GM12878 (cell line): ENCODE data around the gene CD63. TPM values are rescaled to one million over a fixed set of nuclear protein-coding genes. Genes with fewer than 3 reads are reported as not detected.

Source experiments
- ATAC-seq: fragments of 200-7000 bp; cut with Tn5 transposase; 3 replicates; pipeline ENCODE4 v1.9.1; 2020; ENCODE audit warnings: mild to moderate bottlenecking, moderate library complexity
- BruUV-seq: library from RNA; stranded (reverse); fragments of 400-500 nt; replicated peaks from 2 replicates; lab custom pipeline; 2021; lab: Mats Ljungman, UMichigan
- CTCF ChIA-PET: fragments of 300-600 bp; sonication (Branson Sonifier 250); formaldehyde crosslinking; extraction: SDS; loops from one replicate; lab custom pipeline; 2021; ENCODE audit warnings: inconsistent platforms; lab: Yijun Ruan, JAX
- POLR2A ChIA-PET: fragments of 350-600 bp; formaldehyde crosslinking; extraction: SDS; loops from one replicate; lab custom pipeline; 2021; ENCODE audit warnings: inconsistent platforms; lab: Charles Lee
- RAD21 ChIA-PET: fragments of 300-600 bp; sonication (Branson Sonifier 250); formaldehyde crosslinking; loops from one replicate; lab custom pipeline; 2023; ENCODE audit warnings: antibody characterized with exemption; ENCODE audit not compliant: unreplicated experiment; lab: Charles Lee
- SMC1A ChIA-PET: fragments of 300-600 bp; sonication (Branson Sonifier 250); formaldehyde crosslinking; loops from one replicate; lab custom pipeline; 2023; ENCODE audit not compliant: unreplicated experiment, uncharacterized antibody; lab: Charles Lee
- DNase-seq: peaks from one replicate; pipeline ENCODE4 v3.0.0-alpha.2; 2011; ENCODE audit warnings: low read depth, low spot score
- FAIRE-seq: peaks from 3 replicates; lab custom pipeline; 2011; peaks lifted over from hg19 to GRCh38; lab: Jason Lieb, UNC
- H2AFZ ChIP-seq: 2 replicates; pipeline ENCODE4 v1.6.0; 2011; ENCODE audit warnings: low read depth, low read length, control low read depth; ENCODE audit not compliant: control insufficient read depth
- H3K27ac ChIP-seq: 2 replicates; pipeline ENCODE4 v1.5.1; 2011; ENCODE audit warnings: control low read depth; ENCODE audit not compliant: control insufficient read depth, insufficient read depth
- H3K27me3 ChIP-seq, 2 experiments: replicated peaks in 1 of 2; 2 replicates each; pipeline versions ENCODE4 v1.6.0 to v1.6.1; 2011; ENCODE audit warnings: low read length in 1 of 2; ENCODE audit not compliant: control insufficient read depth in 2 of 2, insufficient read depth in 2 of 2
- H3K36me3 ChIP-seq, 2 experiments: 2 replicates each; pipeline ENCODE4 v1.5.1; 2011; ENCODE audit warnings: low read length in 1 of 2; ENCODE audit not compliant: control insufficient read depth in 2 of 2, insufficient read depth in 2 of 2
- H3K4me1 ChIP-seq: 2 replicates; pipeline ENCODE4 v1.6.1; 2011; ENCODE audit warnings: mild to moderate bottlenecking, low read length, moderate library complexity, mixed read lengths; ENCODE audit not compliant: control insufficient read depth, insufficient read depth
- H3K4me2 ChIP-seq: 2 replicates; pipeline ENCODE4 v1.6.0; 2011; ENCODE audit warnings: control low read depth; ENCODE audit not compliant: control insufficient read depth, insufficient read depth
- H3K4me3 ChIP-seq: fragments of 200-600 bp; sonication (generic); 2 replicates; pipeline ENCODE4 v1.5.1; 2016
- H3K79me2 ChIP-seq: 2 replicates; pipeline ENCODE4 v1.6.0; 2011; ENCODE audit warnings: low read length; ENCODE audit not compliant: control insufficient read depth, insufficient read depth
- H3K9ac ChIP-seq: 2 replicates; pipeline ENCODE4 v1.8.0; 2011; ENCODE audit warnings: low read length, control low read depth, mixed read lengths; ENCODE audit not compliant: control insufficient read depth, insufficient read depth
- H3K9me3 ChIP-seq: replicated peaks from 3 replicates; pipeline ENCODE4 v1.5.1; 2011; ENCODE audit warnings: mild to moderate bottlenecking, low read length; ENCODE audit not compliant: control insufficient read depth, insufficient read depth
- H4K20me1 ChIP-seq: 2 replicates; pipeline ENCODE4 v1.6.0; 2011; ENCODE audit not compliant: control insufficient read depth, insufficient read depth
- CHD4 ChIP-seq: fragments of 200-600 bp; sonication (generic); IDR thresholded peaks from 2 replicates; pipeline ENCODE4 v1.6.1; 2016; ENCODE audit warnings: mild to moderate bottlenecking
- HDAC2 ChIP-seq: fragments of 200-600 bp; sonication (generic); IDR thresholded peaks from 2 replicates; pipeline ENCODE4 v1.6.1; 2017
- IRF3 ChIP-seq: fragments of 450-650 bp; IDR thresholded peaks from 2 replicates; pipeline ENCODE4 v1.6.1; 2014; ENCODE audit warnings: mild to moderate bottlenecking
- JUNB ChIP-seq: IDR thresholded peaks from 2 replicates; pipeline ENCODE4 v1.6.1; 2016; ENCODE audit warnings: antibody characterized with exemption, mild to moderate bottlenecking
- KAT2A ChIP-seq: conservative IDR thresholded peaks from 2 replicates; pipeline ENCODE4 v1.6.1; 2011; ENCODE audit warnings: low read depth, low read length; ENCODE audit not compliant: control insufficient read depth
- LARP7 ChIP-seq: fragments of 450-650 bp; IDR thresholded peaks from 2 replicates; pipeline ENCODE4 v1.6.1; 2017; ENCODE audit warnings: mild to moderate bottlenecking
- NFYA ChIP-seq: IDR thresholded peaks from 2 replicates; pipeline ENCODE4 v1.6.1; 2011; ENCODE audit warnings: low read depth, mild to moderate bottlenecking, low read length, improper control_type of control experiment, borderline replicate concordance
- RAD21 ChIP-seq: IDR thresholded peaks from 2 replicates; pipeline ENCODE4 v1.6.1; 2011; ENCODE audit warnings: mild to moderate bottlenecking, low read depth, low read length, moderate library complexity; ENCODE audit not compliant: insufficient read depth
- SREBF1 ChIP-seq: IDR thresholded peaks from 2 replicates; pipeline ENCODE4 v1.6.1; 2012; ENCODE audit warnings: mild to moderate bottlenecking, low read length
- SUPT20H ChIP-seq: IDR thresholded peaks from 2 replicates; pipeline ENCODE4 v1.6.1; 2011; ENCODE audit warnings: low read depth, mild to moderate bottlenecking, low read length, moderate library complexity, borderline replicate concordance; ENCODE audit not compliant: control insufficient read depth
- TAF1 ChIP-seq: IDR thresholded peaks from 2 replicates; pipeline ENCODE4 v1.6.1; 2011; ENCODE audit warnings: mild to moderate bottlenecking, low read depth, low read length, borderline replicate concordance
- ZNF207 ChIP-seq: fragments of 450-650 bp; IDR thresholded peaks from 2 replicates; pipeline ENCODE4 v1.6.1; 2014; ENCODE audit warnings: antibody characterized with exemption, mild to moderate bottlenecking, borderline replicate concordance
- WGBS: methylation state at CpG from one replicate; pipeline ENCODE4 v1.1.6; 2016; ENCODE audit warnings: low lambda C conversion rate; ENCODE audit not compliant: insufficient replicate concordance, insufficient coverage; ENCODE audit errors: missing lambda C conversion rate; 5-methylcytosine and 5-hydroxymethylcytosine counted together
- in situ Hi-C: fragments of 300-500 bp; cut with MboI; formaldehyde crosslinking; loops from 9 replicates; pipeline ENCODE4 v1.14.3; 2018; ENCODE audit warnings: mixed read lengths
- intact Hi-C: fragments of 100-400 bp; cut with micrococcal nuclease; formaldehyde crosslinking; loops from one replicate; pipeline ENCODE4 v1.14.2; 2022; ENCODE audit not compliant: unreplicated experiment
- polyA plus RNA-seq, 11 experiments: library from polyadenylated mRNA; depleted of rRNA in 4 of 11; unstranded in 6 of 11; stranded (reverse) in 5 of 11; fragments of >200 nt; fragmentation: Nextera tagmentation in 4 of 11; fragmentation: Illumina TruSeq in 1 of 11; extraction: Ambion mirVana in 4 of 11; extraction: Trizol in 1 of 11; gene quantifications; 1 replicate in 1 of 11; 2 replicates in 10 of 11; pipeline versions ENCODE4 v1.2.1 to v1.2.3, GENCODE V29; 2011 to 2016; ENCODE audit warnings: inconsistent platforms in 2 of 11, missing spikeins in 2 of 11, low read depth in 1 of 11
- total RNA-seq, 4 experiments: library from RNA; depleted of rRNA in 3 of 4; stranded (reverse); fragments of >200 nt in 3 of 4; fragmentation: Illumina TruSeq in 1 of 4; extraction: Trizol in 1 of 4; gene quantifications; 2 replicates each; pipeline versions ENCODE4 v1.2.1 to v1.2.3, GENCODE V29; 2013 to 2021

CD63 gene
- total and polyA plus RNA-seq, 10 of the 15 experiments (the other 5 are each of a cell fraction or from before 2014, with no cell fraction given): 147 to 220 (median 183) TPM

GRCh38 chr12:55741931-55742680, 13.3 kb upstream of the CD63 start:
- Histone ChIP-seq H2AFZ (peak overlapping the region; percentile 61), H3K4me3 (peak overlapping the region; percentile 82), H4K20me1 (no peaks in the 10 kb centered on the region), H3K36me3 (no peaks in the 10 kb centered on the region), H3K4me2 (peak overlapping the region; percentile 78), H3K4me1 (peaks cover 12% of the 10 kb centered on the region), H3K27me3 (no peaks in the 10 kb centered on the region), H3K9ac (no peak overlapping the region; the same call in 1 of the 2 replicates)
- WGBS: 62% methylated on average over 3 of the region's 3 CpGs
- ChIA-PET POLR2A (interaction anchor here (0.6 to 2.0 kb wide), 6 partner anchors 13 to 299 kb away, joined by 3 to 11 read pairs (median 4); partner anchors contain the start of genes CD63, DNAJC14 and PYM1), CTCF (interaction anchor here (0.6 to 6.5 kb wide), 18 partner anchors 8 to 302 kb away, joined by 3 to 80 read pairs (median 4); partner anchors contain the start of genes ORMDL2, SARNP and SUOX), RAD21 (interaction anchor here (1.2 to 2.7 kb wide), 4 partner anchors 76 to 448 kb away, joined by 3 to 11 read pairs (median 4); partner anchors contain the start of genes ORMDL2, PA2G4 and SARNP)
- in situ Hi-C loops: no loop called here
- no peak for TF ChIP-seq SREBF1
- no peak for TF ChIP-seq NFYA
- TF ChIP-seq KAT2A: no peak
- no peak for TF ChIP-seq CHD4
- TF ChIP-seq IRF3: no peak
- no peak for TF ChIP-seq ZNF207
- no peak for TF ChIP-seq TAF1
- no peak for TF ChIP-seq RAD21
- no peak for TF ChIP-seq JUNB
- TF ChIP-seq SUPT20H: no peak
- no peak for TF ChIP-seq HDAC2
- no peak for TF ChIP-seq LARP7
- TF ChIP-seq, all 136 proteins: peak for 0
- BruUV-seq: no TSS peak
- no peak overlapping the region for H3K27ac ChIP-seq
- no peak for FAIRE-seq
- no peaks in the 10 kb centered on the region for H3K9me3 ChIP-seq
- no peak for ATAC-seq
- intact Hi-C loops: no loop called here
- DNase-seq: no peak
- peaks cover 2% of the 10 kb centered on the region for H3K79me2 ChIP-seq
- SMC1A ChIA-PET: interaction anchor here (1.0 to 5.2 kb wide), 7 partner anchors 13 to 299 kb away, joined by 3 to 51 read pairs (median 4); partner anchors contain the start of gene DNAJC14
